Measurements from ENCODE around the gene DNAH5.

- TF ChIP-seq POLR2A (IDR thresholded peaks at IDR 0.05) (no peak), CTCF (IDR thresholded peaks at IDR 0.05) (no peak)
Observed at GRCh38 chr5:13783726-13784125, 160.8 kb downstream of the DNAH5 start.

All from esophagus squamous epithelium (tissue), 4 donors.